Calu3 (cell line): ENCODE results near the gene C9orf78. TPM values are rescaled to one million over a fixed set of nuclear protein-coding genes. Genes with fewer than 3 reads are reported as not detected.

Source experiments
- BruUV-seq: library from RNA; stranded (reverse); fragments of 400-500 nt; replicated peaks from 2 replicates; lab custom pipeline; 2021; lab: Mats Ljungman, UMichigan
- CTCF ChIA-PET: fragments of 300-600 bp; sonication (Branson Sonifier 250); formaldehyde crosslinking; loops from one replicate; lab custom pipeline; 2022; ENCODE audit warnings: antibody characterized with exemption; lab: Charles Lee
- DNase-seq: peaks from one replicate; pipeline ENCODE4 v3.0.0; 2022
- H3K27ac Mint-ChIP-seq: one replicate; pipeline ENCODE4 v1.8.0; 2022; ENCODE audit warnings: mixed read lengths; ENCODE audit not compliant: unreplicated experiment
- H3K27me3 Mint-ChIP-seq: one replicate; pipeline ENCODE4 v1.8.0; 2022; ENCODE audit warnings: mixed read lengths; ENCODE audit not compliant: unreplicated experiment
- H3K36me3 Mint-ChIP-seq: one replicate; pipeline ENCODE4 v1.8.0; 2022; ENCODE audit warnings: mild to moderate bottlenecking, moderate library complexity, mixed read lengths; ENCODE audit not compliant: insufficient read depth, unreplicated experiment
- H3K4me1 Mint-ChIP-seq: one replicate; pipeline ENCODE4 v1.8.0; 2022; ENCODE audit warnings: mild to moderate bottlenecking, low read depth, mixed read lengths; ENCODE audit not compliant: unreplicated experiment
- H3K4me3 Mint-ChIP-seq: one replicate; pipeline ENCODE4 v1.8.0; 2022; ENCODE audit warnings: mild to moderate bottlenecking, low read depth, moderate library complexity, mixed read lengths; ENCODE audit not compliant: unreplicated experiment
- H3K9me3 Mint-ChIP-seq: one replicate; pipeline ENCODE4 v1.8.0; 2022; ENCODE audit warnings: low read depth, mixed read lengths; ENCODE audit not compliant: unreplicated experiment
- CTCF ChIP-seq: fragments of 200-600 bp; IDR thresholded peaks from one replicate; pipeline ENCODE4 v1.8.0; 2022; ENCODE audit warnings: antibody characterized with exemption; ENCODE audit not compliant: unreplicated experiment
- intact Hi-C: fragments of 100-400 bp; cut with micrococcal nuclease; formaldehyde crosslinking; loops from one replicate; pipeline ENCODE4 v1.10.0; 2022; ENCODE audit not compliant: unreplicated experiment
- total RNA-seq: library from RNA; stranded (reverse); gene quantifications from 2 replicates; pipeline ENCODE4 v1.2.3, GENCODE V29; 2022

C9orf78 gene
- total RNA-seq, 1 experiment from 2014 or later = 24.5 TPM

- DNase-seq = no peak
- no peaks in the 10 kb centered on the region for H3K27me3 Mint-ChIP-seq
- no TSS peak for BruUV-seq
- no peak overlapping the region for H3K4me3 Mint-ChIP-seq
- no peaks in the 10 kb centered on the region for H3K9me3 Mint-ChIP-seq
- H3K4me1 Mint-ChIP-seq = no peaks in the 10 kb centered on the region
- CTCF ChIA-PET = interaction anchor here (0.5 to 0.9 kb wide), 4 partner anchors 116 to 697 kb away, joined by 3 to 4 read pairs (median 3); no protein-coding TSS in a partner anchor
- intact Hi-C loops = no loop called here
- H3K36me3 Mint-ChIP-seq = peaks cover 33% of the 10 kb centered on the region
- H3K27ac Mint-ChIP-seq = no peak overlapping the region
- TF ChIP-seq CTCF = no peak
Observed at GRCh38 chr9:129826759-129827158, 8.3 kb downstream of the C9orf78 start.

DNA sequence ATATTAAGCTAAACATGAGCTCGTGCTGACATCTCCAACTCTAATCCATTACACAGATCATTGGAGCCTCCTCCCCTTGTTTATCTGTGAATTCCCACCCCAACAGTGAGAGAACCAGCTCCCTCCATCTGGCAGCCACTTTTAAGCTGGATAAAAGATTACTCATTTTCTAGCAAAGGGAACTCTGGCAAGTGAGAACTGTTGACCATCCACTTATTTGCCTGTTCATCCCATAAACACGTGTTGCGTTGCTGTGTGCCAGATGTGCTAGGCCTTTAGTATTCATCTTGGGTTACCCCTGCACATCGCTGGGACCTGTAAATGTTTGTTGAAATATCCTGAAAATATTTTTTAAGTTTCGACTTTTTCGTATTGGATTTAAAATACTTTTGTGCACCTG lies 8.7 kb downstream of the C9orf78 start:
- no peaks in the 10 kb centered on the region for H3K9me3 Mint-ChIP-seq
- CTCF ChIA-PET = interaction anchor here (0.7 to 0.9 kb wide), 3 partner anchors 203 to 696 kb away, joined by 3 to 4 read pairs (median 3); no protein-coding TSS in a partner anchor
- no peak overlapping the region for H3K27ac Mint-ChIP-seq
- no peaks in the 10 kb centered on the region for H3K27me3 Mint-ChIP-seq
- no peak for DNase-seq
- peaks cover 29% of the 10 kb centered on the region for H3K36me3 Mint-ChIP-seq
- H3K4me3 Mint-ChIP-seq = no peak overlapping the region
- BruUV-seq = no TSS peak
- no peak for TF ChIP-seq CTCF
- intact Hi-C loops = no loop called here
- H3K4me1 Mint-ChIP-seq = no peaks in the 10 kb centered on the region

DNA sequence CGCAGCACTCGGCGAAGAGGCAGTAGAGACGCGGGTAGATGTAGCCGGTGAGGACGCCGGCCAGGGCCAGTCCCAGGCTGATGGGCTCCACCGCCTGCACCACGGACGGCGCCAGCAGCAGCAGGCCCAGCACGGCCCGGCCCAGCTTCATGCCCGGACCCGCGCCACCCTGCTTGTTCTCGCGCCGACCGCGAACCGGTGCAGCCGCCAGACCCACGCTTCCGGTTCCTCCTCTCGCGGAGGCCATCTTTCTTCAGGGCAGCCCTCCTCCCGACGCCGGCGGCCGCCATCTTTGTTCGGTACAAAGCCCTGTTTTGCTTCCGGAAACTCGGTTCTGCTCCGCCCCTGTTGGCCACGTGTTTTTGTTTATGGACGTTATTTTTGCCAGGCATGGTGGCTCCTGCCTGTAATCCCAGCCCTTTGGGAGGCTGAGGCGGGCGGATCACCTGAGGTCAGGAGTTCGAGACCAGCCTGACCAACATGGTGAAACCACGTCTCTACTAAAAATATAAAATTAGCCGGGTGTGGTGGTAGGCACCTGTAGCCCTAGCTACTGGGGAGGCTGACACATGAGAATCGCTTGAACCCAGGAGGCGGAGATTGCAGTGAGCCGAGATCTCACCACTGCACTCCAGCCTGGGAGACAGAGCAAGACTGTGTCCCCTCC lies 11.0 kb downstream of the C9orf78 start, which contains the start of gene TOR1A:
Gene TOR1A, minus strand, starts transcription at position 202 of the 667 bp plus-strand sequence. Its CDS starts 51 bp downstream, at position 151.
- CTCF ChIA-PET = interaction anchor here (0.6 kb wide), 1 partner anchor 20 kb away, joined by 3 read pairs; no protein-coding TSS in a partner anchor
- H3K36me3 Mint-ChIP-seq = peaks cover 33% of the 10 kb centered on the region
- intact Hi-C loops = no loop called here
- H3K27me3 Mint-ChIP-seq = no peaks in the 10 kb centered on the region
- TF ChIP-seq CTCF = no peak
- H3K27ac Mint-ChIP-seq = no peak within 1 kb of the TSS
- DNase-seq = peak; percentile 86
- no peaks in the 10 kb centered on the region for H3K4me1 Mint-ChIP-seq
- no TSS peak for BruUV-seq
- peak within 1 kb of the TSS; percentile 76 for H3K4me3 Mint-ChIP-seq
- H3K9me3 Mint-ChIP-seq = no peaks in the 10 kb centered on the region

DNA sequence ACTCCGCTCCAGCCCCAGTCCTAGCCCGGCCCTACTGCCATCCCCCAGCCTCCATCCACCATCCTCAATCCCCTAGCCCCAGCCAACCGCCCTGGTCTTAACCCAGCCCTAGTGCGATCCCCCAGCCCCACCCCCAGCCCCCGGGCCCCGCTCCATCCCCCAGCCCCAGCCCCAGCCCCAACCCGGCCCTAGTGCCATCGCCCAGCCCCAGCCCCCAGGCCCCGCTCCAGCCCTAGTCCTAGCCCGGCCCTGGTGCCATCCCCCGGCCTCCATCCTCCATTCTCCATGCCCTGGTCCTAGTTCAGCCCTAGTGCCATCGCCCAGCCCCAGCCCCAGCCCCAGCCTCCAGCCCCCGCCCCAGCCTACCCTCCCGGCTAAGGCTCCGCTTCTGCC lies 11.5 kb downstream of the C9orf78 start:
- Mint-ChIP-seq H3K27me3 (no peaks in the 10 kb centered on the region), H3K27ac (no peak overlapping the region), H3K4me1 (no peaks in the 10 kb centered on the region), H3K9me3 (no peaks in the 10 kb centered on the region), H3K4me3 (peak overlapping the region; percentile 76), H3K36me3 (peaks cover 36% of the 10 kb centered on the region)
- BruUV-seq = no TSS peak
- intact Hi-C loops = no loop called here
- DNase-seq = no peak
- CTCF ChIA-PET = interaction anchor here (0.6 kb wide), 1 partner anchor 21 kb away, joined by 3 read pairs; no protein-coding TSS in a partner anchor
- TF ChIP-seq CTCF = no peak
